ENCODE results near the gene IL1R2.

DNA sequence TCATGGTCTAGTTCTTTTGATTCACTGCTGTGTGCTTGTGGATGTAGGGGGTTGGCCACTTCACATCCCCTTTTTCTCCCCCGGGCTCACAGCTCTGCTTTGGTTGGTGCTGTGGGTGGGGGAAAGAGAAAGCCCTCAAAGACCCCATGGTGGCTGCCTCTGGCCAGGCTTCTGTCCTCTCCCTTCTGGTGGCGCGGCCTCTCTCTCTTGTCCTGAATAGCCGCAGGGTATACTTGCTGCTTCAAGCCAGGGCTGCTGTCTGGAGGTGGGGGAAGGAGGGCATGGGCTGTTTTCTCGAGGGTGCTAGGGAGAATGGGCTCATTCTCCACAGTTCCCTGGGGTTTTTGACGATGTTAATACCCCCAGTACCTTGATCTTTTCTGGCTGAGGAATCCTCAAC is 53.9 kb downstream of the IL1R2 start:
- no peak for TF ChIP-seq CEBPB (IDR thresholded peaks at IDR 0.05)
- TF ChIP-seq, protein P1, sequence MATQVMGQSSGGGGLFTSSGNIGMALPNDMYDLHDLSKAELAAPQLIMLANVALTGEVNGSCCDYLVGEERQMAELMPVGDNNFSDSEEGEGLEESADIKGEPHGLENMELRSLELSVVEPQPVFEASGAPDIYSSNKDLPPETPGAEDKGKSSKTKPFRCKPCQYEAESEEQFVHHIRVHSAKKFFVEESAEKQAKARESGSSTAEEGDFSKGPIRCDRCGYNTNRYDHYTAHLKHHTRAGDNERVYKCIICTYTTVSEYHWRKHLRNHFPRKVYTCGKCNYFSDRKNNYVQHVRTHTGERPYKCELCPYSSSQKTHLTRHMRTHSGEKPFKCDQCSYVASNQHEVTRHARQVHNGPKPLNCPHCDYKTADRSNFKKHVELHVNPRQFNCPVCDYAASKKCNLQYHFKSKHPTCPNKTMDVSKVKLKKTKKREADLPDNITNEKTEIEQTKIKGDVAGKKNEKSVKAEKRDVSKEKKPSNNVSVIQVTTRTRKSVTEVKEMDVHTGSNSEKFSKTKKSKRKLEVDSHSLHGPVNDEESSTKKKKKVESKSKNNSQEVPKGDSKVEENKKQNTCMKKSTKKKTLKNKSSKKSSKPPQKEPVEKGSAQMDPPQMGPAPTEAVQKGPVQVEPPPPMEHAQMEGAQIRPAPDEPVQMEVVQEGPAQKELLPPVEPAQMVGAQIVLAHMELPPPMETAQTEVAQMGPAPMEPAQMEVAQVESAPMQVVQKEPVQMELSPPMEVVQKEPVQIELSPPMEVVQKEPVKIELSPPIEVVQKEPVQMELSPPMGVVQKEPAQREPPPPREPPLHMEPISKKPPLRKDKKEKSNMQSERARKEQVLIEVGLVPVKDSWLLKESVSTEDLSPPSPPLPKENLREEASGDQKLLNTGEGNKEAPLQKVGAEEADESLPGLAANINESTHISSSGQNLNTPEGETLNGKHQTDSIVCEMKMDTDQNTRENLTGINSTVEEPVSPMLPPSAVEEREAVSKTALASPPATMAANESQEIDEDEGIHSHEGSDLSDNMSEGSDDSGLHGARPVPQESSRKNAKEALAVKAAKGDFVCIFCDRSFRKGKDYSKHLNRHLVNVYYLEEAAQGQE (IDR thresholded peaks at IDR 0.05; ENCODE audit: low read depth) = no peak
- no peak for TF ChIP-seq CREB1 (IDR thresholded peaks at IDR 0.05; ENCODE audit: low read depth)
- TF ChIP-seq, protein P2, sequence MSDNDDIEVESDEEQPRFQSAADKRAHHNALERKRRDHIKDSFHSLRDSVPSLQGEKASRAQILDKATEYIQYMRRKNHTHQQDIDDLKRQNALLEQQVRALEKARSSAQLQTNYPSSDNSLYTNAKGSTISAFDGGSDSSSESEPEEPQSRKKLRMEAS (IDR thresholded peaks at IDR 0.05) = no peak
- TF ChIP-seq YY1 (IDR thresholded peaks at IDR 0.05; ENCODE audit: low read depth) = no peak
- TF ChIP-seq TAF1 (IDR thresholded peaks at IDR 0.05; ENCODE audit: low read depth) = no peak
- no peak for TF ChIP-seq RAD21 (IDR thresholded peaks at IDR 0.05; ENCODE audit: low read depth)
- TF ChIP-seq EP300 (IDR thresholded peaks at IDR 0.05; ENCODE audit: borderline replicate concordance) = no peak
- TF ChIP-seq FOXM1 (IDR thresholded peaks at IDR 0.05; ENCODE audit: borderline replicate concordance, low read depth) = no peak
- TF ChIP-seq TEAD4 (IDR thresholded peaks at IDR 0.05) = no peak
- TF ChIP-seq ZBTB7A (IDR thresholded peaks at IDR 0.05; ENCODE audit: low read depth) = no peak

All from Ishikawa (cell line).